CD4-positive, alpha-beta T cell treated with Interleukin-15 for 1 hour (primary cell): ENCODE data around the gene TTBK1.

Source experiments
- DNase-seq: peaks from one replicate; pipeline ENCODE4 v3.0.0-alpha.2; 2020

Gene TTBK1

GRCh38 chr6:43256670-43257366, 13.5 kb downstream of the TTBK1 start:
- DNase-seq = no peak

GRCh38 chr6:43257367-43258145, 14.3 kb downstream of the TTBK1 start:
- no peak for DNase-seq

- DNase-seq = no peak
These were observed 14.9 kb downstream of the TTBK1 start for GRCh38 chr6:43258180-43258579.

GRCh38 chr6:43258807-43259686, 15.8 kb downstream of the TTBK1 start:
- no peak for DNase-seq

GRCh38 chr6:43260791-43261190, 17.5 kb downstream of the TTBK1 start:
- no peak for DNase-seq

GRCh38 chr6:43261198-43261597, 17.9 kb downstream of the TTBK1 start:
- no peak for DNase-seq

GRCh38 chr6:43262000-43262779, 18.9 kb downstream of the TTBK1 start:
- no peak for DNase-seq

- no peak for DNase-seq
These were observed 19.6 kb downstream of the TTBK1 start for GRCh38 chr6:43262780-43263313.

GRCh38 chr6:43263314-43264178, 20.3 kb downstream of the TTBK1 start:
- DNase-seq = peak; percentile 80

GRCh38 chr6:43264599-43265145, 21.4 kb downstream of the TTBK1 start:
- no peak for DNase-seq

- no peak for DNase-seq
These were observed 22.3 kb downstream of the TTBK1 start for GRCh38 chr6:43265564-43265963.

GRCh38 chr6:43267619-43268354, 24.5 kb downstream of the TTBK1 start:
- DNase-seq = no peak

GRCh38 chr6:43268355-43268700, 25.0 kb downstream of the TTBK1 start:
- no peak for DNase-seq

GRCh38 chr6:43268782-43269272, 25.5 kb downstream of the TTBK1 start:
- no peak for DNase-seq

- DNase-seq = no peak
These were observed 26.2 kb downstream of the TTBK1 start for GRCh38 chr6:43269273-43270007.

GRCh38 chr6:43271103-43271815, 28.0 kb downstream of the TTBK1 start:
- DNase-seq = peak; percentile 24

- DNase-seq = no peak
These were observed 28.7 kb downstream of the TTBK1 start for GRCh38 chr6:43271944-43272343.

GRCh38 chr6:43273707-43274106, 30.4 kb downstream of the TTBK1 start:
- no peak for DNase-seq
